Erythroblast (primary cell): Measurements from ENCODE around the gene ELP6.

Source experiments
- DNase-seq, 2 experiments: peaks; one replicate each; lab custom pipeline; 2025; lab: John Stamatoyannopoulos, UW
- GATA1 ChIP-seq: IDR thresholded peaks from 2 replicates; pipeline ENCODE4 v1.6.1; 2011; ENCODE audit warnings: low read depth, mild to moderate bottlenecking, control low read depth, low read length, moderate library complexity
- POLR2A ChIP-seq: IDR thresholded peaks from 2 replicates; pipeline ENCODE4 v1.6.1; 2011; ENCODE audit warnings: mild to moderate bottlenecking, low read length

The ELP6 gene

DNA sequence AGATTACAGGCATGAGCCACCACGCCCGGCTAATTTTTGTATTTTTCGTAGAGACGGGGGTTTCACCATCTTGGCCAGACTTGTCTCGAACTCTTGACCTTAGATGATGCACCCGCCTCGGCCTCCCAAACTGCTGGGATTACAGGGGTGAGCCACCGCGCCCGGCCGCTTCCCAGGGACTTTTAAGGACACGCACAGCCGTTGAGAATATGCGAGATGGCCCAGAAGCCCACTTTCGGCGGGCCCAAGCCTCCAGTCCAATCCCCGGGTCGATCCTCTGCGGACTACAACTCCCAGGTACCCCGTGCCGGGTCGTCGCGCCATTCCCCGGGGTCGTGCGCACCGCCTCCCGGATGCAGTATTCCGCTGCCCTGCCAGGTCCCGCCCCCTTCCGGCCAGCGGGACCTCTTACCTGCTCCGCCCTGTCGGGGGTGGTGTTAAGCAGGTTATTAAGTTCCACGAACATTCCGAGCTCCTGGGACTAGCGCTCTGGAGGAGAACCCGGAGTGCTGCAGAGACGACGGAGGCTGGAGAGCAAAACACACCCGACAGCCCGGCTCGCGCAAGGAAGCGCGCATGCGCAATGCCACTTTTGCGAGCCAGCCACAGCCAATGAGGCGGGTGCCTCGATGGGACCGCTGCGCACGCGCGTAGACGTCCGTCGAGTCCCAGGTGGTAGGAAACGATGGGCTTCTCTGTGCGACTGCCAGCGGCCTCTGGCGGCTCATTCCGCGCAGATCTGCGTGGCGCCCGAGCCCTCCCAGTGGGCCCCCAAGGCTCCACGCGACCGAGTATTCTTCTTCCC lies at the start of gene ELP6:
Gene ELP6 (minus strand): TSS at position 588 of the 805 bp plus-strand sequence. CDS start 122 bp downstream, at position 466.
- DNase-seq: peak; percentile 98 to 99
- TF ChIP-seq GATA1: no peak
- peak; percentile 92 for TF ChIP-seq POLR2A

- TF ChIP-seq GATA1 (no peak), POLR2A (no peak)
- DNase-seq: no peak
Measured at GRCh38 chr3:47556351-47556750, 42.8 kb upstream of the ELP6 start.

GRCh38 chr3:47554335-47554734 lies 40.8 kb upstream of the ELP6 start:
- TF ChIP-seq GATA1: no peak
- DNase-seq: no peak

DNA sequence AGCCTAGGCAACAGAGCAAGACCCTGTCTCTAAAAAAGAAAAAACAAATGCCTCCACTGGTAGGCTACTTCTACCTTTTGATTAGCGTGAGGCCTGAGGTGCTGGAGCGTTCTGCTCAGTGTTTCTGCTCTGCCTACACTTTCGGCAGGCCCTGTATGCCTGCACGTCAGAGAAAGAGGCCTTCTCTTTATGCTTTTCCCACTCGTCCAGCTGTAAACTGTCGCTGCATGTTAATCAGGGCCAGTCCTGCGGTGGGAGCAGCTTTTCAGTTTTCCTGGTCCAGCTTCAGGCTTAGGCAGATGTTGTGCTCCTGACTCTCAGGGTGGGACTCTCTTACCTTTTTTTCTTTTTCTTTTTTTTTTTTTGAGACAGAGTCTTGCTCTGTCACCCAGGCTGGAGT lies 39.9 kb upstream of the ELP6 start:
- no peak for DNase-seq
- TF ChIP-seq POLR2A (no peak), GATA1 (no peak)

DNA sequence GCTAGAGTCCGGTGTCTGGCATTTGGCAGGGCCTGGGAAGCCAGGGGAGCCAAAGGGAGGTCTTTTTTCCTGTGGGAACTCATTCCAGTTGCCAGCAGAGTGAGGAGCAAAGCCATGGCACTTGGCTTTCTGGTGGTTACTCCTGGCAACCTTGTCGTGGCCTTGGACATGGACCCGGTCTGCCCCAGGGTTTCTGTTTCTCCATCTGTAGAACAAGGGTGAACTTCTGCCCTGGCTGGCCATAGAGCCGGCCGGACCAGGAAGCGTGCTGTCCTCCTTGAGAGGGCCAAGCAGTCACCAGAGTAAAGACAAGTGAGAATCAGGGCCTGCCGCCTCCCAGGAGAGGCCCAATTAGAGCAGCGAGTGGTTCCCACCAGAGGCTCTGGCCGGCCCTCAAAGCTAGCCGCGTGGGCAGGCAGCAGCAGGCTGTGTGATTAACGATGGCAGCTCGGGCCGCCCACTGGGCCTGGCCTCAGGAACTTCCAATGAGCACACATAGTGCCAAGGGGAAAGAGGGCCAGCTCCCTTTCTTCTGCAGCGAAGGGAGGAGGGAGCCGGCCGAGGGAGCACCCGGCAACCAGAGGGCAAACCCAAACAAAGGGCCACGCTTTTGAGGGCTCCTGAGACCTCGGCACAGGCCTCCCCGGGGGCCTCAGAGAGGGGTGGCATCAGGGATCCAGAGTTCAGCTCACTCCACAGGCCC lies 29.1 kb upstream of the ELP6 start:
- DNase-seq: no peak
- TF ChIP-seq GATA1 (no peak), POLR2A (no peak)

GRCh38 chr3:47541583-47542108 lies 28.1 kb upstream of the ELP6 start:
- DNase-seq: no peak
- TF ChIP-seq GATA1: no peak
- no peak for TF ChIP-seq POLR2A

GRCh38 chr3:47540281-47540680 lies 26.8 kb upstream of the ELP6 start:
- TF ChIP-seq GATA1 (no peak), POLR2A (no peak)
- no peak for DNase-seq

DNA sequence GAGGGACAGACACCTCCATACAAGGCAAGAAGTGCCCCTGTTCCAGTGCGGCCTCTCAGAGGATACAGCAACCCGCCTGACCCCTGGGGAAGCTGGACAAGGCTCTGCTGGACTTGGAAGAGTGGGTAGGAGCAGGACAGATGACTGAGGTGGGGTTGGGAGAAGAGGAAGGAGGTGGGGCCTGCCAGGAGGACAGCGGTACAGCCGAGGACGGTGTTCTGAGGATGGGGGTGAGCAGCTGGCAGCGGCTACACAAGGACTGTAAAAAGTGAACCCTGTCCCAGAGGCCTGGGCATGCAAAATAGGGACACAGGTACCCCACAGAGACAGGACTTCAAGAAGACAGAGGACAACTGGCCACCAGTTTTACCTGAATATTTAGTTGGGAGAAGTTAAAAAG lies 23.5 kb upstream of the ELP6 start:
- no peak for TF ChIP-seq POLR2A
- TF ChIP-seq GATA1: no peak
- no peak for DNase-seq

DNA sequence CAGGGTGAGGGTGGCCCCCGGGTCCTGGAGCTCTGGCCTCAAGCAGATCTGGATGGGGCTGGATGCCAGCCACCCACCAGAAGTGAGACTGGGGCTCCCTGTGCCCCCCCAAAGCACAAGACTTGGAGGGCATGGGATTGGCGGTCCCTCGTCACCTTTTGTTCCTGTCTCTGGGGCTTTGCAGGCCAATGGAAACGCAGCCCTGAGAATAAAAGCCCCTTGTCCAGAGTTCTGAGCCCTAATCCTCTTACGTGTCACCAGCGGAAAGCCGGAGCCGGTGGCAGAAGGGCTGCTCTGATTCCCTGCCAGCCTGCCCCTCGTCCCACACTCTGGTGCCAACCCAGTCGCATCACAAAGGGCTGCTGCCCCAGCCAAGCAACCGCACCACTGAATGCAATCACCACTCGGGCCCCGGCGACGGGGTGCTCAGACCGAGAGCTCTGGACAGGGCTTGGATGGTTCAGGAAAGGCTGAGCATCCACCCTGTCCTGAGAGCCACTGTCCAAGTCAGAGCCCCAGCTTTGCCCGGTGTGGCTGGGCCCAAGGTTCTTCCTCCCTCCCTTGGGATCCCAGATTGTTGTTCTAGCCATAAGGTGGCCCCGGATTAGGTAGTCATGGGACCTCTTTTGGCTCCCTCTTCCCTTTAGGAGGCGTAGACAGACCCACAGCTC lies 22.8 kb upstream of the ELP6 start:
- no peak for TF ChIP-seq GATA1
- TF ChIP-seq POLR2A: no peak
- DNase-seq: no peak

DNA sequence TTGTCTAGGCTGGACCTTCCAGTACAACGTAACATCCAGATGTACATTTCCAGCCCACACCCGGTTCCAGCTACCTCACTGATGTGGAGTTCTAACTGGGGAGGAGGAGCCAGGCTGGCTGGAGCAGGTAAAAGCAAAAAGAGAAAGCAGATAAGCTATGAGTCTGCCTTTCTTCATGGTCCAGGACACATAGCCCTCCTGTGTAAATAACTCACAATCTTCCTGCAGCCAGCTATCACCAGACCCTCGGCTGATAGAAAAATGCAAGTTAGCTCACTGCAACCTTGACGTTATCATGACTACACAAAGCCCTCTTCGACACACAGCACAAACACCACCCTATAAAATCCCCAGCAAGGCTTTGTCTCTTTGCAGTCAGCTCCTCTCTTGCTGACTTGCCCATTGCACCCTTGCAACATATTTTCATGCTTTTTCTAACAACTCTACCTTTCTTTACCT lies 20.5 kb upstream of the ELP6 start:
- DNase-seq: no peak
- TF ChIP-seq POLR2A: no peak
- no peak for TF ChIP-seq GATA1

DNA sequence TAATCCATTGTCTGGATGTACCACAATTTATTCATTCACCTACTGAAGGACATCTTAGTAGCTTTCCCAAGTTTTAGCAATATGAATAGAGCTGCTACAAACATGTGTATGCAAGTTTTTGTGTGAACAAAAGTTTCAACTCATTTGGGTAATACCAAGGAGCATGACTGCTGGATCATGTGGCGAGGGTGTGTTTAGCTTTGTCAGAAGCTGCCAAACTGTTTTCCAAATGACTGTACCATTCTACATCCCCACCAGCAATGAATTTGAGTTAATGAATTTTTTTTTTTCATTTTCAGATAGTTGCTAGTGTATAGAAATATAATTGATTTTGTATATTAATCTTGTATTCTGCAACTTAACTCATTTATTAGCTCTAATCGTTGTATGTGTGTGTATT lies 20.0 kb upstream of the ELP6 start:
- no peak for DNase-seq

DNA sequence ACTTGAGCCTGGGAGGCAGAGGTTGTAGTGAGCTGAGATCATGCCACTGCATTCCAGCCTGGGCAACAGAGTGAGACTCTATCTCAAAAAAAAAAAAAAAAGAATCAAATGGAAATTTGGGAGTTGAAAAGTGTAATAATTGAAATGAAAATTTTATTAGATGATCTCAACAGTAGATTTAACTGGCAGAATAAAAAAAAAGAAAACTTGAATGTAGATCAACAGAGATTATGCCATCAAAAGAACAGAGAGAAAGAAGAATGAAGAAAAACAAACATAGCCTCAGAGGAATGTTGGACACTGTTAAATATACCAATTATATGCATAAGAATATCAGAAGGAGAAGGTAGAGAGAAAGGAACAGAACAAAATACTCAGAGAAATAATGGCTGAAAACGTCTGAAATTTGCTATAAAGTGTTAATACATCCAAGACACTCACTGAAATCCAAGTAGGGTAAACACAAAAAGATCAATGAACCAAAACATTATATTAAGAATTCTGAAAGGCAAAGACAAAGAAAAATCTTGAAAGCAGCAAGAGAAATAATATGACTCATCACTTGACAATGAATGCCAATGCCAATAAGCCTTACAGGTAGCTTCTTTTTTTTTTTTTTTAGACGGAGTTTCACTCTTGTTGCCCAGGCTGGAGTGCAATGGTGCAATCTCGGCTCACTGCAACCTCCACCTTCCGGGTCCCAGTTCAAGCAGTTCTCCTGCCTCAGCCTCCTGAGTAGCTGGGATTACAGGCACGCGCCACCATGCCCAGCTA lies 14.6 kb upstream of the ELP6 start:
- TF ChIP-seq POLR2A (no peak), GATA1 (no peak)

More for the DNA sequence above, 20.0 kb upstream of the ELP6 start:
- no peak for TF ChIP-seq POLR2A

DNA sequence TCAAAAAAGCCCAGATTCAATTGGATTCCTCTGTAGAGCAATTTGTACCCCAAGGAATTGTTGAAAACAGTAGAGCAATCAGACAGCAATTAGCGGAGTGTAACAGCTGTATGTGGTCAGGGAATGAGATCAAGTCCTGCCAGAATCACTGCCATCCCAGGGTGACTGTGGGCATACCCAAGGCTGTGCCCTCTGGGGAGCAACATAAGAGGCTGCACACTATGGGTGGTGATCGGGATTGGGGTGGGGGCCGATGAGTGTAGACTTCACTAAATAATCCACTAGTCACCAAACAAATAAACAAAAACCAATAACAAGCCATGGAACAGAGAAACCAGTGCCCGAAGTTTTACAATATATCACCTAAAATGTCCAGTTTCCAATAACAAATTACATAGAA lies 12.1 kb upstream of the ELP6 start:
- no peak for DNase-seq
- no peak for TF ChIP-seq POLR2A
- TF ChIP-seq GATA1: no peak

More for the DNA sequence above, 14.6 kb upstream of the ELP6 start:
- DNase-seq: no peak
